ENCODE measurements around the gene FBXL19. TPM values are rescaled to one million over a fixed set of nuclear protein-coding genes. Genes with fewer than 3 reads are reported as not detected.

FBXL19 gene
- total and polyA plus RNA-seq, 2 of the 13 experiments (the other 11 are each of a cell fraction or from before 2014, with no cell fraction given): 6.0 to 13.7 TPM

- TF ChIP-seq ADNP (CRISPR knock-in tag; IDR thresholded peaks at IDR 0.05): no peak
- TF ChIP-seq NFE2L2 (IDR thresholded peaks at IDR 0.05; ENCODE audit: low read length): no peak
- no peak for TF ChIP-seq NCOA5 (CRISPR knock-in tag; IDR thresholded peaks at IDR 0.05)
- no peak for TF ChIP-seq NRL (CRISPR knock-in tag; IDR thresholded peaks at IDR 0.05; ENCODE audit: borderline replicate concordance)
- no peak for TF ChIP-seq ZNF552 (CRISPR knock-in tag; IDR thresholded peaks at IDR 0.05; ENCODE audit: borderline replicate concordance)
- 0 out of 2 replicates have a peak, but pooled peaks have one; percentile 42 for TF ChIP-seq ZSCAN29 (CRISPR knock-in tag; conservative IDR thresholded peaks at IDR 0.05)
- 0 out of 2 replicates have a peak, but pooled peaks have one; percentile 50 for TF ChIP-seq DMTF1 (CRISPR knock-in tag; IDR thresholded peaks at IDR 0.05)
- TF ChIP-seq ELF1 (CRISPR knock-in tag; IDR thresholded peaks at IDR 0.05): peak; percentile 19
- peak; percentile 50; the same call in 1 of the 2 replicates for TF ChIP-seq MEF2D (CRISPR knock-in tag; IDR thresholded peaks at IDR 0.05)
- peak; percentile 82; the same call in 1 of the 2 replicates for TF ChIP-seq ZBTB10 (CRISPR knock-in tag; IDR thresholded peaks at IDR 0.05; ENCODE audit: borderline replicate concordance)
- peak; percentile 91 for TF ChIP-seq HINFP (CRISPR knock-in tag; IDR thresholded peaks at IDR 0.05; ENCODE audit: low read depth)
- peak; percentile 84; the same call in 1 of the 2 replicates for TF ChIP-seq ZNF276 (CRISPR knock-in tag; IDR thresholded peaks at IDR 0.05; ENCODE audit: low read depth)
- no peak for TF ChIP-seq NFIC (IDR thresholded peaks at IDR 0.05; ENCODE audit: low read length)
- TF ChIP-seq AHR (CRISPR knock-in tag; IDR thresholded peaks at IDR 0.05): peak; percentile 87; the same call in 1 of the 2 replicates
- peak; percentile 26; the same call in 1 of the 2 replicates for TF ChIP-seq ZNF460 (CRISPR knock-in tag; IDR thresholded peaks at IDR 0.05; ENCODE audit: borderline replicate concordance)
- TF ChIP-seq KDM3A (CRISPR knock-in tag; IDR thresholded peaks at IDR 0.05; ENCODE audit: low read depth): peak; percentile 62; the same call in 1 of the 2 replicates
- peak; percentile 25; the same call in 1 of the 2 replicates for TF ChIP-seq ZNF761 (CRISPR knock-in tag; conservative IDR thresholded peaks at IDR 0.05)
- TF ChIP-seq TRAFD1 (CRISPR knock-in tag; IDR thresholded peaks at IDR 0.05; ENCODE audit: borderline replicate concordance): no peak
These were observed 73.8 kb downstream of the FBXL19 start (continued) for GRCh38 chr16:30996985-30997724.

Data from HepG2 (cell line).